HepG2 (cell line): ENCODE measurements around the gene MAPK11. TPM values are rescaled to one million over a fixed set of nuclear protein-coding genes. Genes with fewer than 3 reads are reported as not detected.

ENCODE experiments used
- ATAD3A ChIP-seq: sonication (generic); formaldehyde crosslinking; IDR thresholded peaks from 2 replicates; pipeline ENCODE4 v1.4.0; 2020; ENCODE audit warnings: missing genetic modification reagents
- ATF6 ChIP-seq: sonication (generic); formaldehyde crosslinking; conservative IDR thresholded peaks from 2 replicates; pipeline ENCODE4 v1.4.0; 2020; ENCODE audit warnings: missing genetic modification reagents
- EHMT2 ChIP-seq: fragments of 200-600 bp; sonication (generic); IDR thresholded peaks from 2 replicates; pipeline ENCODE4 v1.7.0; 2017; ENCODE audit warnings: antibody characterized with exemption, low read depth, low read length, borderline replicate concordance
- ELF4 ChIP-seq: sonication (generic); formaldehyde crosslinking; IDR thresholded peaks from 2 replicates; pipeline ENCODE4 v1.5.0; 2020; ENCODE audit warnings: missing genetic modification reagents, mild to moderate bottlenecking, moderate library complexity, borderline replicate concordance
- FOXA1 ChIP-seq, 2 experiments: fragments of 450-650 bp in 1 of 2; sonication (generic) in 1 of 2; formaldehyde crosslinking in 1 of 2; IDR thresholded peaks; 2 replicates each; pipeline versions ENCODE4 v1.4.0 to v1.6.1; 2016 to 2020; ENCODE audit warnings: missing genetic modification reagents in 1 of 2
- GATA4 ChIP-seq: sonication (generic); IDR thresholded peaks from 2 replicates; pipeline ENCODE4 v1.6.1; 2016; ENCODE audit warnings: antibody characterized with exemption, low read depth, borderline replicate concordance
- HOXA7 ChIP-seq: sonication (generic); formaldehyde crosslinking; IDR thresholded peaks from 2 replicates; pipeline ENCODE4 v1.8.1; 2022; ENCODE audit warnings: mild to moderate bottlenecking, missing genetic modification reagents, moderate library complexity
- IRX3 ChIP-seq: sonication (generic); formaldehyde crosslinking; IDR thresholded peaks from 2 replicates; pipeline ENCODE4 v1.8.1; 2023; ENCODE audit warnings: mild to moderate bottlenecking, low read depth, missing genetic modification reagents, borderline replicate concordance
- ISX ChIP-seq: sonication (generic); formaldehyde crosslinking; conservative IDR thresholded peaks from 2 replicates; pipeline ENCODE4 v1.5.0; 2020; ENCODE audit warnings: missing genetic modification reagents
- KDM4B ChIP-seq: sonication (generic); formaldehyde crosslinking; IDR thresholded peaks from 2 replicates; pipeline ENCODE4 v1.4.0; 2020; ENCODE audit warnings: missing genetic modification reagents
- MEIS1 ChIP-seq: sonication (generic); formaldehyde crosslinking; IDR thresholded peaks from 2 replicates; pipeline ENCODE4 v1.9.0; 2021; ENCODE audit warnings: mild to moderate bottlenecking, missing genetic modification reagents, moderate library complexity, borderline replicate concordance
- MTF2 ChIP-seq: sonication (generic); formaldehyde crosslinking; IDR thresholded peaks from 2 replicates; pipeline ENCODE4 v1.5.0; 2020; ENCODE audit warnings: missing genetic modification reagents, borderline replicate concordance
- ONECUT2 ChIP-seq: sonication (generic); formaldehyde crosslinking; IDR thresholded peaks from 2 replicates; pipeline ENCODE4 v1.4.0; 2020; ENCODE audit warnings: missing genetic modification reagents
- POLR2AphosphoS5 ChIP-seq: IDR thresholded peaks from 2 replicates; pipeline ENCODE4 v1.6.1; 2012; ENCODE audit warnings: low read depth, low read length
- SOX5 ChIP-seq: IDR thresholded peaks from 2 replicates; pipeline ENCODE4 v1.6.1; 2016; ENCODE audit warnings: borderline replicate concordance
- TARDBP ChIP-seq: sonication (generic); formaldehyde crosslinking; IDR thresholded peaks from 2 replicates; pipeline ENCODE4 v1.8.0; 2022; ENCODE audit warnings: mild to moderate bottlenecking, missing genetic modification reagents
- THAP11 ChIP-seq: IDR thresholded peaks from 2 replicates; pipeline ENCODE4 v1.6.1; 2016; ENCODE audit warnings: missing biosample characterization, missing genetic modification reagents
- ZNF775 ChIP-seq: sonication (generic); formaldehyde crosslinking; IDR thresholded peaks from 2 replicates; pipeline ENCODE4 v1.4.0; 2020; ENCODE audit warnings: missing genetic modification reagents, mild to moderate bottlenecking, moderate library complexity, borderline replicate concordance
- polyA plus RNA-seq, 8 experiments: library from polyadenylated mRNA; depleted of rRNA in 3 of 8; stranded (reverse) in 7 of 8; unstranded in 1 of 8; fragments of >200 nt; fragmentation: Illumina TruSeq in 4 of 8; extraction: Trizol in 4 of 8; gene quantifications; 2 replicates each; pipeline versions ENCODE4 v1.2.1 to v1.2.3, GENCODE V29; 2011 to 2016; ENCODE audit warnings: low read depth in 4 of 8, missing spikeins in 1 of 8, mixed read lengths in 1 of 8; ENCODE audit not compliant: insufficient read depth in 1 of 8
- total RNA-seq, 5 experiments: library from RNA; depleted of rRNA; stranded (reverse); fragments of >200 nt; fragmentation: Illumina TruSeq; extraction: Trizol; gene quantifications; 2 replicates each; pipeline ENCODE4 v1.2.3, GENCODE V29; 2016; ENCODE audit warnings: low read depth in 1 of 5
- TF ChIP-seq, protein P1 (sequence below): sonication (generic); formaldehyde crosslinking; IDR thresholded peaks from 2 replicates; pipeline ENCODE4 v1.8.0; 2022; ENCODE audit warnings: missing genetic modification reagents, mild to moderate bottlenecking, borderline replicate concordance
- TF ChIP-seq, protein P2 (sequence below): IDR thresholded peaks from 2 replicates; pipeline ENCODE4 v1.6.1; 2016; ENCODE audit warnings: missing compliant biosample characterization, missing genetic modification reagents, borderline replicate concordance
- TF ChIP-seq, protein P3 (sequence below): sonication (generic); formaldehyde crosslinking; IDR thresholded peaks from 2 replicates; pipeline ENCODE4 v1.5.0; 2020; ENCODE audit warnings: missing genetic modification reagents
- TF ChIP-seq, protein P4 (sequence below): sonication (generic); formaldehyde crosslinking; IDR thresholded peaks from 2 replicates; pipeline ENCODE4 v1.8.0; 2022; ENCODE audit warnings: missing genetic modification reagents, low read depth, mild to moderate bottlenecking, borderline replicate concordance

The MAPK11 gene
- total and polyA plus RNA-seq, 2 of the 13 experiments (the other 11 are each of a cell fraction or from before 2014, with no cell fraction given) = 0.15 to 0.17 TPM

GRCh38 chr22:50270666-50271394 lies 650 bp upstream of the MAPK11 start (continued):
- no peak for TF ChIP-seq ATF6 (CRISPR knock-in tag)
- TF ChIP-seq GATA4 = no peak
- peak; percentile 80; the same call in 1 of the 2 replicates for TF ChIP-seq IRX3 (CRISPR knock-in tag)
- no peak for TF ChIP-seq MTF2
- TF ChIP-seq, protein P1, sequence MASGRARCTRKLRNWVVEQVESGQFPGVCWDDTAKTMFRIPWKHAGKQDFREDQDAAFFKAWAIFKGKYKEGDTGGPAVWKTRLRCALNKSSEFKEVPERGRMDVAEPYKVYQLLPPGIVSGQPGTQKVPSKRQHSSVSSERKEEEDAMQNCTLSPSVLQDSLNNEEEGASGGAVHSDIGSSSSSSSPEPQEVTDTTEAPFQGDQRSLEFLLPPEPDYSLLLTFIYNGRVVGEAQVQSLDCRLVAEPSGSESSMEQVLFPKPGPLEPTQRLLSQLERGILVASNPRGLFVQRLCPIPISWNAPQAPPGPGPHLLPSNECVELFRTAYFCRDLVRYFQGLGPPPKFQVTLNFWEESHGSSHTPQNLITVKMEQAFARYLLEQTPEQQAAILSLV (CRISPR knock-in tag) = peak; percentile 36; the same call in 1 of the 2 replicates
- peak; percentile 63 for TF ChIP-seq EHMT2
- no peak for TF ChIP-seq ATAD3A (CRISPR knock-in tag)
- TF ChIP-seq, protein P2, sequence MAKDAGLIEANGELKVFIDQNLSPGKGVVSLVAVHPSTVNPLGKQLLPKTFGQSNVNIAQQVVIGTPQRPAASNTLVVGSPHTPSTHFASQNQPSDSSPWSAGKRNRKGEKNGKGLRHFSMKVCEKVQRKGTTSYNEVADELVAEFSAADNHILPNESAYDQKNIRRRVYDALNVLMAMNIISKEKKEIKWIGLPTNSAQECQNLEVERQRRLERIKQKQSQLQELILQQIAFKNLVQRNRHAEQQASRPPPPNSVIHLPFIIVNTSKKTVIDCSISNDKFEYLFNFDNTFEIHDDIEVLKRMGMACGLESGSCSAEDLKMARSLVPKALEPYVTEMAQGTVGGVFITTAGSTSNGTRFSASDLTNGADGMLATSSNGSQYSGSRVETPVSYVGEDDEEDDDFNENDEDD = peak; percentile 23; the same call in 1 of the 2 replicates
- TF ChIP-seq POLR2AphosphoS5 = no peak
- no peak for TF ChIP-seq HOXA7 (CRISPR knock-in tag)
- TF ChIP-seq ISX (CRISPR knock-in tag) = 0 out of 2 replicates have a peak, but pooled peaks have one; percentile 70
- peak; percentile 52; the same call in 1 of the 2 replicates for TF ChIP-seq THAP11 (CRISPR knock-in tag)
- no peak for TF ChIP-seq ELF4
- no peak for TF ChIP-seq MEIS1 (CRISPR knock-in tag)
- TF ChIP-seq SOX5 (CRISPR knock-in tag) = peak; percentile 39; the same call in 1 of the 2 replicates
- no peak for TF ChIP-seq ZNF775 (CRISPR knock-in tag)
- TF ChIP-seq, protein P3, sequence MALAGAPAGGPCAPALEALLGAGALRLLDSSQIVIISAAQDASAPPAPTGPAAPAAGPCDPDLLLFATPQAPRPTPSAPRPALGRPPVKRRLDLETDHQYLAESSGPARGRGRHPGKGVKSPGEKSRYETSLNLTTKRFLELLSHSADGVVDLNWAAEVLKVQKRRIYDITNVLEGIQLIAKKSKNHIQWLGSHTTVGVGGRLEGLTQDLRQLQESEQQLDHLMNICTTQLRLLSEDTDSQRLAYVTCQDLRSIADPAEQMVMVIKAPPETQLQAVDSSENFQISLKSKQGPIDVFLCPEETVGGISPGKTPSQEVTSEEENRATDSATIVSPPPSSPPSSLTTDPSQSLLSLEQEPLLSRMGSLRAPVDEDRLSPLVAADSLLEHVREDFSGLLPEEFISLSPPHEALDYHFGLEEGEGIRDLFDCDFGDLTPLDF (CRISPR knock-in tag) = no peak
- TF ChIP-seq, protein P4, sequence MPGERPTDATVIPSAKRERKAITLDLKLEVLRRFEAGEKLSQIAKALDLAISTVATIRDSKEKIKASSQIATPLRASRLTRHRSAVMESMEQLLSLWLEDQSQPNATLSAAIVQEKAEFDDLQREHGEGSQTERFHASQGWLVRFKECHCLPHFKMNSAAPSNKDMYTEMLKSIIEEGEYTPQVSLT (CRISPR knock-in tag) = no peak
- TF ChIP-seq FOXA1 (IDR thresholded peaks at IDR 0.05) = no peak
- TF ChIP-seq FOXA1 (CRISPR knock-in tag; IDR thresholded peaks at IDR 0.05) = no peak
- no peak for TF ChIP-seq TARDBP (CRISPR knock-in tag)
- 0 out of 2 replicates have a peak, but pooled peaks have one; percentile 71 for TF ChIP-seq KDM4B
- no peak for TF ChIP-seq ONECUT2
